Right atrium auricular region (tissue), 2 donors: ENCODE results near the gene CSRP1. TPM values are rescaled to one million over a fixed set of nuclear protein-coding genes. Genes with fewer than 3 reads are reported as not detected.
A peak's percentile ranks its signal among the peaks of the same experiment; 100 is the strongest.

ENCODE experiments used
- DNase-seq: peaks from one replicate; pipeline ENCODE4 v3.0.0-alpha.2; 2019; ENCODE audit warnings: low spot score
- H3K27ac ChIP-seq, 2 donors: fragments of 200-600 bp; sonication (generic); 1 replicate in 1 of 2; 2 replicates in 1 of 2; pipeline ENCODE4 v1.5.1; 2016 to 2019
- H3K27me3 ChIP-seq, 2 donors: fragments of 200-600 bp; sonication (generic); one replicate each; pipeline versions ENCODE4 v1.5.1 to v1.6.0; 2017 to 2019
- H3K36me3 ChIP-seq: fragments of 200-600 bp; sonication (generic); one replicate; pipeline ENCODE4 v1.5.1; 2016
- H3K4me1 ChIP-seq, 2 donors: fragments of 200-600 bp; sonication (generic); one replicate each; pipeline versions ENCODE4 v1.5.1 to v1.6.0; 2017 to 2019
- H3K4me3 ChIP-seq, 2 donors: fragments of 200-600 bp; sonication (generic); 1 replicate in 1 of 2; 2 replicates in 1 of 2; pipeline ENCODE4 v1.5.1; 2017 to 2019; ENCODE audit warnings: mild to moderate bottlenecking in 1 of 2, moderate library complexity in 1 of 2
- H3K9me3 ChIP-seq, 2 donors: fragments of 200-600 bp; sonication (generic); one replicate each; pipeline ENCODE4 v1.5.1; 2019
- total RNA-seq, 2 donors: library from RNA; depleted of rRNA; stranded (reverse); fragments of >200 nt; gene quantifications; one replicate each; pipeline ENCODE4 v1.1.0, GENCODE V29; 2016
- TF ChIP-seq, protein P1 (sequence below), 2 donors: fragments of 200-600 bp; sonication (generic); IDR thresholded peaks; one replicate each; pipeline ENCODE4 v1.5.1; 2019; ENCODE audit warnings: antibody characterized with exemption in 2 of 2

The CSRP1 gene
- total RNA-seq = 100 to 1,000 TPM; 138 to 719 TPM

DNA sequence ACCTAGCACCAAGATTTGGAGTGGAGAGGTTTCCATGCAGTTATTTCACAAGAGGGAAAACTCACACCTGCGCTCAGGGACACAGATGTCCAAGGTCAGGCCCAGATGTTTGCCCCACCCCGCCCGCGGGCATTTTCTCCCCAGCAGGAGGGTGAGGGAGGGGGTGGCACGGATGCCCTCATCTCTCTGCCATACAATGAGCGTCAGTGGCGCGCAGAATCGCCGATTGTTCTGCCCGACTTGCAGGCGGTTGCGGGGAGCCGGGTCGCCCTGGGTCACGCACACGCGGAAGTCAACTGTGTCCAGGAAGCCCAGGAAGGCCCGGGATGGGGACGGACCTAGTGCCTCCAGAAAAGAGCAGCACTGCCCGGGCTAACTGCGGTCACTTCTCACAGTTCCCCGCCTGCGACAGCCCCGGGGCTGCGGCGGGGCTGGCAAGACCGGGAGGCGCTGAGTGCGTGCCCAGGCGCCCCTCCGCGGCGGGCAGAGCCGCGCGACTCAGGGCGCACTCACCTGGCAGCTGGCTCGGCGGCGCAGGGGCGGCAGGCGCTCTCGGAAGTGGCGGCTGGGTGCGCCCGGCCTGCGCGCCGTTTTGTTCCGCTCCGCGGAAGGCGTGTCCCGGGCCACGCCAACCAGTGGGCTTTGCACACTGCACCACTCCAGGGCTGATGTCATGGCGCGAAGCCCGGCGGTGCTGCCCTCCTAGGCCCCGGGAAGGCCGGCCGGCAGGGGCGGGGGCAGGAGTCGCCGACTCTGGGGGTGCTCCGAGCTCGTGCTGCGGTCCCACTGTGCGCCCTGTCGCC lies at the start of gene CSRP1:
Gene CSRP1, minus strand, starts transcription at position 567 of the 803 bp plus-strand sequence. CDS start 10,820 bp downstream, outside the sequence.
- Histone ChIP-seq H3K9me3 (no peaks in the 10 kb centered on the region), H3K27ac (peak within 1 kb of the TSS; percentile 92 to 93), H3K36me3 (no peaks in the 10 kb centered on the region), H3K4me1 (peaks cover 0 to 65% of the 10 kb centered on the region in 2 donors), H3K4me3 (peak within 1 kb of the TSS; percentile 65 to 88), H3K27me3 (no peaks in the 10 kb centered on the region)
- TF ChIP-seq, protein P1, sequence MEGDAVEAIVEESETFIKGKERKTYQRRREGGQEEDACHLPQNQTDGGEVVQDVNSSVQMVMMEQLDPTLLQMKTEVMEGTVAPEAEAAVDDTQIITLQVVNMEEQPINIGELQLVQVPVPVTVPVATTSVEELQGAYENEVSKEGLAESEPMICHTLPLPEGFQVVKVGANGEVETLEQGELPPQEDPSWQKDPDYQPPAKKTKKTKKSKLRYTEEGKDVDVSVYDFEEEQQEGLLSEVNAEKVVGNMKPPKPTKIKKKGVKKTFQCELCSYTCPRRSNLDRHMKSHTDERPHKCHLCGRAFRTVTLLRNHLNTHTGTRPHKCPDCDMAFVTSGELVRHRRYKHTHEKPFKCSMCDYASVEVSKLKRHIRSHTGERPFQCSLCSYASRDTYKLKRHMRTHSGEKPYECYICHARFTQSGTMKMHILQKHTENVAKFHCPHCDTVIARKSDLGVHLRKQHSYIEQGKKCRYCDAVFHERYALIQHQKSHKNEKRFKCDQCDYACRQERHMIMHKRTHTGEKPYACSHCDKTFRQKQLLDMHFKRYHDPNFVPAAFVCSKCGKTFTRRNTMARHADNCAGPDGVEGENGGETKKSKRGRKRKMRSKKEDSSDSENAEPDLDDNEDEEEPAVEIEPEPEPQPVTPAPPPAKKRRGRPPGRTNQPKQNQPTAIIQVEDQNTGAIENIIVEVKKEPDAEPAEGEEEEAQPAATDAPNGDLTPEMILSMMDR (IDR thresholded peaks at IDR 0.05) = peak in 1 of 2 donors; percentile 39
- DNase-seq = peak; percentile 91

DNA sequence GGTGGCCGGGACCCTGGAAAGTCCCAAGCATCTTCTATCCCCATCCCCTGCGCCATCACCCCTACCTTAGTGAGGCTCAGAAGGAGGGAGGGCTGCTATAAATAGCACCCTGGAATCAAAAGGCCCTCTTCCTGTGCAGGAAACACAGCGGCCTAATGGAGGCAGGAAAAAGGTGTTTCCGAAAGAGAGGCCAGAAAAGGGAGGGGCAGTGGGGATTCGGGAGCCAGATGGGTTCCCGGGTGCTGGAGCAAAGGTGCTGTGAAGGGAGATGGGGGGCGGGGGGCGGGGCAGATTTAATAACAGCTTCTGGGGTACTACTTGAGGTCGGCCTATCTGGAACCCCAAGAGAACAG lies 48.6 kb upstream of the CSRP1 start:
- H3K4me1 ChIP-seq = peaks cover 0 to 62% of the 10 kb centered on the region in 2 donors
- DNase-seq = no peak
- H3K27ac ChIP-seq = peak overlapping the region; percentile 6 to 24

DNA sequence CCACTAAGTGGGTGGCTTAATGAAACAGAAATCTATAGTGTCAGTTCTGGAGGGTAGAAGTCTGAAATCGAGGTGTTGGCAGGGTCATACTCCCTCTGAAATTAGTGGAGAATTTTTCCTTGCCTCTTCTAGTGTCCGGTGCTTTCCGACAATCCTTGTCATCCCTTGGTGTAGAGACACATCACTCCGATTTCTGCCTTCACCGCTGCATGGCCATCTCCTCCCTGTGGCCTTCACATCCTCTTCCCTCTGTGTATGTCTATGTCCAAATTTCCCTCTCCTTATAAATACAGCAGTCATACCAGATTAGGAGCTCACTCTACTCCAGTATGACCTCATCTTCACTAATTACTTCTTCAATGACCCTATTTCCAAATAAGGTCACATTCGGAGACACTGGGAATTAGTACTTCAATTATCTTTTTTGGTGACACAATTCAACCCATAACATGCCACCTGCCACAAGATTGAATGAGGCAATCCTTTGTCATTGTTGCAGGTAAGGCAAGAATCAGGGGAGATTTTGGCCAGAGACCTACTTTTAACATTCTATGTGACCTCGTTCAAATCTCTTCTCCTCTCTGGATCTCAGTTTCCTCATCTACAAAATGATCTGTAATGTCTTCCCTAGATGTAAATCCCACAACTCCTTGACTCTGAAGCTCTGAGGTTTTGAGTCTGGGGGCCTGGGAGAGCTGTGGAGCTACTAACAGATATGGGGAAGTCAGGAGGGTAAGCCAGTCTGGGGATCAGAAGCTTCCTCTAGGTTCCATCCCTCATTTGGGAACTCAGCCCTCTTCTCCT lies 48.1 kb upstream of the CSRP1 start:
- Histone ChIP-seq H3K27me3 (no peaks in the 10 kb centered on the region), H3K9me3 (no peaks in the 10 kb centered on the region), H3K27ac (peak overlapping the region; percentile 23 to 52), H3K36me3 (no peaks in the 10 kb centered on the region), H3K4me1 (peaks cover 0 to 58% of the 10 kb centered on the region in 2 donors), H3K4me3 (no peak overlapping the region)
- DNase-seq = no peak
- TF ChIP-seq, protein P1 (IDR thresholded peaks at IDR 0.05) = no peak

More for the DNA sequence above, 48.6 kb upstream of the CSRP1 start:
- H3K9me3 ChIP-seq = no peaks in the 10 kb centered on the region
- TF ChIP-seq, protein P1 (IDR thresholded peaks at IDR 0.05) = no peak
- no peaks in the 10 kb centered on the region for H3K27me3 ChIP-seq
- H3K36me3 ChIP-seq = no peaks in the 10 kb centered on the region
- H3K4me3 ChIP-seq = no peak overlapping the region

DNA sequence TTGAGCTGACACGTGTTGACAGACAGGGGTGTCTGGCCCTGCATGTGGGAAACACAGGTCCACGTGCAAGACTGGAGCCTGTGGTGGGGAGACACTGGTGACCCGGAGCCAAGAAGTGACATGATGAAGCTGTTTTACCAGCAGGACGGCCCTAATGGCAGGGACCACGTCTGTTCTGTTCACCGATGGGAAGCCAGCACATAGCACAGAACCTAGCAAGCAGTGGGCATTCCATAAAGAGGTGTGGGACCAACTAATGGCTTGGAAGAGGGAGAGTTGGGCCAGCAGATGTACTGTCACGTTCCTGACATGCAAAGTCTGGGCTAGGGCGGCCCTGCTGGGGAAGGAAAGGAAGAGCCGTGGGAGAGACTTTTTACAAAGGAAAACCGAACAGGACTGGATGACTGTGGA lies 47.3 kb upstream of the CSRP1 start:
- Histone ChIP-seq H3K4me1 (peaks cover 0 to 50% of the 10 kb centered on the region in 2 donors), H3K27me3 (no peaks in the 10 kb centered on the region), H3K36me3 (no peaks in the 10 kb centered on the region), H3K4me3 (no peak overlapping the region), H3K9me3 (no peaks in the 10 kb centered on the region), H3K27ac (peak overlapping the region; percentile 23 to 52)
- no peak for DNase-seq
- TF ChIP-seq, protein P1 (IDR thresholded peaks at IDR 0.05) = no peak

DNA sequence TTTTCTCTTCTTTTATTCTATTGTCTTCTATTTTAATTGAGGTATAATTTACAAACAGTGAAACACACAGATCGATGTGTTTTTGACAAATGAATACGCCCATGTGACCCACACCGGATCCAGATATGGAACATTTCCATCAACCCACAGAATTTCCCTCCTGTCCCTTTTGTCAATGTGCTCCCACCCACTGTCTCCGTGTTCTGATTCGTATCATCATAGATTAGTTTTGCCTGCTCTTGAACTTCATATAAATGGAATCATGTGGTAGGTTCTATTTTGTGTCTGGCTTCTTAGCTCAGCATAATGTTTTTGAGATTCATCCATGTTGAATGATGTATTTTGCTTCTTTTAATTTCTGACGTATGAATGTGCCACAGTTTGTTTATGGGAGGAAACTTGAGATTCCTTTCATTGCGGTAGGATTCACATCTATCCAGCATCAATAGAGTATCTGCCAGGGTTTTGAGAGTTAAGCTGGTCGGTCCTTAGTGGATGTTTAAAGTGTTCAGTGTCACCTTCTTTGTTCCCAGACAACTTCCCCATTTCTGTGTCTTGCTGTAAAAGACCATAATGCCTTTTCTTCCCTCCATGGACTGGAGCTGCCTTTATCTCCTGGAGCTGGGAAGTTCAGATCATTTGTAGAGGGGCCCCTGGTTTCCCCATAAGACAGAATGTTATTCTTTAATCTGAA lies 46.7 kb upstream of the CSRP1 start:
- no peaks in the 10 kb centered on the region for H3K27me3 ChIP-seq
- peak overlapping the region; percentile 23 to 52 for H3K27ac ChIP-seq
- TF ChIP-seq, protein P1 (IDR thresholded peaks at IDR 0.05) = no peak
- DNase-seq = no peak
- H3K4me1 ChIP-seq = peaks cover 0 to 50% of the 10 kb centered on the region in 2 donors
- H3K4me3 ChIP-seq = no peak overlapping the region
- H3K9me3 ChIP-seq = no peaks in the 10 kb centered on the region
- H3K36me3 ChIP-seq = no peaks in the 10 kb centered on the region
